Ishikawa (cell line): ENCODE measurements around the gene CD47.

Source experiments
- CEBPB ChIP-seq: IDR thresholded peaks from 2 replicates; pipeline ENCODE4 v1.6.1; 2012
- CREB1 ChIP-seq: IDR thresholded peaks from 2 replicates; pipeline ENCODE4 v1.6.1; 2012; ENCODE audit warnings: low read depth
- EGR1 ChIP-seq: IDR thresholded peaks from 2 replicates; pipeline ENCODE4 v1.6.1; 2012
- EP300 ChIP-seq: IDR thresholded peaks from 2 replicates; pipeline ENCODE4 v1.6.1; 2012; ENCODE audit warnings: borderline replicate concordance
- FOXM1 ChIP-seq: IDR thresholded peaks from 2 replicates; pipeline ENCODE4 v1.6.1; 2012; ENCODE audit warnings: low read depth, borderline replicate concordance
- MAX ChIP-seq: IDR thresholded peaks from 2 replicates; pipeline ENCODE4 v1.6.1; 2012
- NFIC ChIP-seq: IDR thresholded peaks from 2 replicates; pipeline ENCODE4 v1.6.1; 2012
- RAD21 ChIP-seq: IDR thresholded peaks from 2 replicates; pipeline ENCODE4 v1.6.1; 2012; ENCODE audit warnings: low read depth
- REST ChIP-seq: IDR thresholded peaks from 2 replicates; pipeline ENCODE4 v1.6.1; 2012; ENCODE audit warnings: low read depth, mild to moderate bottlenecking
- TAF1 ChIP-seq: IDR thresholded peaks from 2 replicates; pipeline ENCODE4 v1.6.1; 2012; ENCODE audit warnings: low read depth, mild to moderate bottlenecking
- TCF12 ChIP-seq: IDR thresholded peaks from 2 replicates; pipeline ENCODE4 v1.6.1; 2012; ENCODE audit warnings: low read depth
- TEAD4 ChIP-seq: IDR thresholded peaks from 2 replicates; pipeline ENCODE4 v1.6.1; 2012
- USF1 ChIP-seq: IDR thresholded peaks from 2 replicates; pipeline ENCODE4 v1.6.1; 2012
- YY1 ChIP-seq: IDR thresholded peaks from 2 replicates; pipeline ENCODE4 v1.6.1; 2012; ENCODE audit warnings: low read depth
- ZBTB7A ChIP-seq: IDR thresholded peaks from 2 replicates; pipeline ENCODE4 v1.6.1; 2012; ENCODE audit warnings: low read depth

CD47 gene

GRCh38 chr3:108006881-108007331, 83.9 kb downstream of the CD47 start:
- TF ChIP-seq CREB1 = no peak
- no peak for TF ChIP-seq EP300
- no peak for TF ChIP-seq RAD21
- TF ChIP-seq ZBTB7A = no peak
- no peak for TF ChIP-seq EGR1
- no peak for TF ChIP-seq TAF1
- TF ChIP-seq TCF12 = no peak
- no peak for TF ChIP-seq USF1
- no peak for TF ChIP-seq CEBPB
- TF ChIP-seq YY1 = no peak
- no peak for TF ChIP-seq REST
- no peak for TF ChIP-seq MAX
- no peak for TF ChIP-seq TEAD4
- TF ChIP-seq FOXM1 = no peak
- TF ChIP-seq NFIC = no peak

GRCh38 chr3:108006077-108006771, 84.6 kb downstream of the CD47 start:
- TF ChIP-seq FOXM1 = no peak
- TF ChIP-seq CEBPB = no peak
- no peak for TF ChIP-seq REST
- TF ChIP-seq TCF12 = no peak
- TF ChIP-seq EP300 = no peak
- no peak for TF ChIP-seq ZBTB7A
- no peak for TF ChIP-seq EGR1
- no peak for TF ChIP-seq NFIC
- no peak for TF ChIP-seq TAF1
- TF ChIP-seq USF1 = no peak
- no peak for TF ChIP-seq TEAD4
- no peak for TF ChIP-seq YY1
- no peak for TF ChIP-seq MAX
- no peak for TF ChIP-seq RAD21
- no peak for TF ChIP-seq CREB1

- no peak for TF ChIP-seq YY1
- TF ChIP-seq FOXM1 = no peak
- no peak for TF ChIP-seq TEAD4
- TF ChIP-seq TAF1 = no peak
- TF ChIP-seq MAX = no peak
- TF ChIP-seq USF1 = no peak
- TF ChIP-seq EP300 = no peak
- no peak for TF ChIP-seq NFIC
- no peak for TF ChIP-seq TCF12
- no peak for TF ChIP-seq REST
- TF ChIP-seq CEBPB = no peak
- TF ChIP-seq RAD21 = no peak
- TF ChIP-seq CREB1 = no peak
- TF ChIP-seq ZBTB7A = no peak
- no peak for TF ChIP-seq EGR1
These were observed 86.2 kb downstream of the CD47 start for GRCh38 chr3:108004647-108005046.
